Fibroblast of lung (primary cell): ENCODE data around the gene CDCA7L.

Experiments used
- EZH2 ChIP-seq: IDR thresholded peaks from 2 replicates; pipeline ENCODE4 v1.5.1; 2012; ENCODE audit warnings: low read length, control low read depth, mild to moderate bottlenecking; ENCODE audit errors: missing control alignments
- TF ChIP-seq, protein P1 (sequence below), 2 donors: IDR thresholded peaks in 1 of 2; conservative IDR thresholded peaks in 1 of 2; 1 replicate in 1 of 2; 2 replicates in 1 of 2; pipeline ENCODE4 v1.5.1; 2011 to 2012; ENCODE audit warnings: low read length in 2 of 2, control low read depth in 1 of 2, inconsistent platforms in 1 of 2, low read depth in 1 of 2, mild to moderate bottlenecking in 1 of 2

DNA sequence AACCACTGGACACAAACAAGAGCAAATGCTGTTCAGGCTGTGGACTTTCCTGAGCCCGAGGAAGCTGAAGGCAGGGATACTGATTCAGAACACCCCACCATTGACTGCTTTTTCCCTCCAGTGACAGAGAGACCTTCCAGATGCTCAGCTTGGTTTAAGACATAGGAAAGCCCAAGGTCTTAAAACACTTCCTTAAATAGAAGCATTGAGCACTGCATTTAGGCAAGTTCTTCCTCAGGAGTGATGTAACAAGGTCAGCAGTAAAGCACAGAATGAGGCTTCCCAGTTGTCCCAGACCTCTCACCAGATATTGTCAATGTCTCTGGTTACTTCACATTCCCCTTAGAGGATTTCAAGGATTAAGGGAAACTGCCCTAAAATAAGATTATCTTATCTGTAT, 19.6 kb upstream of the CDCA7L start:
- TF ChIP-seq, protein P1, sequence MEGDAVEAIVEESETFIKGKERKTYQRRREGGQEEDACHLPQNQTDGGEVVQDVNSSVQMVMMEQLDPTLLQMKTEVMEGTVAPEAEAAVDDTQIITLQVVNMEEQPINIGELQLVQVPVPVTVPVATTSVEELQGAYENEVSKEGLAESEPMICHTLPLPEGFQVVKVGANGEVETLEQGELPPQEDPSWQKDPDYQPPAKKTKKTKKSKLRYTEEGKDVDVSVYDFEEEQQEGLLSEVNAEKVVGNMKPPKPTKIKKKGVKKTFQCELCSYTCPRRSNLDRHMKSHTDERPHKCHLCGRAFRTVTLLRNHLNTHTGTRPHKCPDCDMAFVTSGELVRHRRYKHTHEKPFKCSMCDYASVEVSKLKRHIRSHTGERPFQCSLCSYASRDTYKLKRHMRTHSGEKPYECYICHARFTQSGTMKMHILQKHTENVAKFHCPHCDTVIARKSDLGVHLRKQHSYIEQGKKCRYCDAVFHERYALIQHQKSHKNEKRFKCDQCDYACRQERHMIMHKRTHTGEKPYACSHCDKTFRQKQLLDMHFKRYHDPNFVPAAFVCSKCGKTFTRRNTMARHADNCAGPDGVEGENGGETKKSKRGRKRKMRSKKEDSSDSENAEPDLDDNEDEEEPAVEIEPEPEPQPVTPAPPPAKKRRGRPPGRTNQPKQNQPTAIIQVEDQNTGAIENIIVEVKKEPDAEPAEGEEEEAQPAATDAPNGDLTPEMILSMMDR (conservative IDR thresholded peaks at IDR 0.05 in 1 of 2, IDR thresholded peaks at IDR 0.05 in 1 of 2; ENCODE audit: low read depth in 1 of 2, low read length in 2 of 2), result no peak
- no peak for TF ChIP-seq EZH2
